Measurements from ENCODE around the gene MAP7D2. TPM values are rescaled to one million over a fixed set of nuclear protein-coding genes. Genes with fewer than 3 reads are reported as not detected.
A peak's percentile ranks its signal among the peaks of the same experiment; 100 is the strongest.

The MAP7D2 gene
- total and polyA plus RNA-seq, 5 donors from 2014 or later: 0.22 to 0.99 (median 0.30) TPM; not detected in 2

- Histone ChIP-seq H3K27ac (ENCODE audit: insufficient read depth, low read length, poor library complexity, severe bottlenecking) (no peak overlapping the region), H3K4me1 (ENCODE audit: control insufficient read depth, insufficient read depth, low read length, poor library complexity, severe bottlenecking) (peaks cover 4% of the 10 kb centered on the region), H3K36me3 (ENCODE audit: control insufficient read depth, insufficient read depth, low read length) (no peaks in the 10 kb centered on the region), H3K27me3 (ENCODE audit: control insufficient read depth, insufficient read depth, low read length) (peaks cover 6% of the 10 kb centered on the region), H3K9me3 (ENCODE audit: control insufficient read depth in 2 of 2, low read length in 2 of 2) (no peaks in the 10 kb centered on the region), H3K4me3 (ENCODE audit: low read depth, low read length) (no peak overlapping the region)
- Mint-ChIP-seq H3K4me1 (no peaks in the 10 kb centered on the region), H3K4me3 (no peak overlapping the region), H3K27me3 (peaks cover 8% of the 10 kb centered on the region), H3K36me3 (no peaks in the 10 kb centered on the region), H3K9me3 (no peaks in the 10 kb centered on the region), H3K27ac (no peak overlapping the region)
- DNase-seq (no peak), ATAC-seq (ENCODE audit: low read depth in 2 of 2) (no peak)
Measured at GRCh38 chrX:20112022-20112774, 4.5 kb downstream of the MAP7D2 start.

DNA sequence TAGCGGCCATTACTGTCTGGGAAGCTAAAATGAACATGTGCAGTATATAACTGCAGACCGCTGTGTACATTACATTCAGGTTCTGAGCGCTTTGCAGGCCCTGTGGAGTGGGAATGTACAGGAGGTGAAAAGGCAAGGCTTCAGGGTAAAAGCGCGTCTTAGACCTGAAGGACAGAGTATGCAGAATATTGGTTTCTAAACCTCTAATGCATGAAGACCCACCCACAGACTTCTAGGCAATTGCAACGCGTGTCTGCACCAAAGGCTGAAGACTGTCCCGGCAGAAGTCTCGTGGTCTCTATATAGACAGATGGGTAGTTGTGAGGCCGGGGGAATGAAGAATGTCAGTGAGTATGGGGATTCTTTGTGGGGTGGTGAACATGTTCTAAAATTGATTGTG is 5.4 kb downstream of the MAP7D2 start:
- Histone ChIP-seq H3K27me3 (ENCODE audit: control insufficient read depth, insufficient read depth, low read length) (peaks cover 6% of the 10 kb centered on the region), H3K4me3 (ENCODE audit: low read depth, low read length) (no peak overlapping the region), H3K27ac (ENCODE audit: insufficient read depth, low read length, poor library complexity, severe bottlenecking) (no peak overlapping the region), H3K9me3 (ENCODE audit: control insufficient read depth in 2 of 2, low read length in 2 of 2) (no peaks in the 10 kb centered on the region), H3K4me1 (ENCODE audit: control insufficient read depth, insufficient read depth, low read length, poor library complexity, severe bottlenecking) (peaks cover under 1% of the 10 kb centered on the region), H3K36me3 (ENCODE audit: control insufficient read depth, insufficient read depth, low read length) (no peaks in the 10 kb centered on the region)
- H3K4me3 Mint-ChIP-seq: no peak overlapping the region
- peaks cover 9% of the 10 kb centered on the region for H3K27me3 Mint-ChIP-seq
- DNase-seq (no peak), ATAC-seq (ENCODE audit: low read depth in 2 of 2) (no peak)
- H3K4me1 Mint-ChIP-seq: no peaks in the 10 kb centered on the region
- no peak overlapping the region for H3K27ac Mint-ChIP-seq
- H3K36me3 Mint-ChIP-seq: no peaks in the 10 kb centered on the region
- no peaks in the 10 kb centered on the region for H3K9me3 Mint-ChIP-seq

GRCh38 chrX:20101934-20102581 is 14.6 kb downstream of the MAP7D2 start:
- Histone ChIP-seq H3K4me3 (ENCODE audit: low read depth, low read length) (no peak overlapping the region), H3K27me3 (ENCODE audit: control insufficient read depth, insufficient read depth, low read length) (no peaks in the 10 kb centered on the region), H3K9me3 (ENCODE audit: control insufficient read depth in 2 of 2, low read length in 2 of 2) (no peaks in the 10 kb centered on the region), H3K4me1 (ENCODE audit: control insufficient read depth, insufficient read depth, low read length, poor library complexity, severe bottlenecking) (no peaks in the 10 kb centered on the region), H3K36me3 (ENCODE audit: control insufficient read depth, insufficient read depth, low read length) (no peaks in the 10 kb centered on the region), H3K27ac (ENCODE audit: insufficient read depth, low read length, poor library complexity, severe bottlenecking) (no peak overlapping the region)
- Mint-ChIP-seq H3K4me3 (no peak overlapping the region), H3K9me3 (no peaks in the 10 kb centered on the region), H3K27me3 (peaks cover 4% of the 10 kb centered on the region), H3K27ac (no peak overlapping the region), H3K36me3 (no peaks in the 10 kb centered on the region), H3K4me1 (no peaks in the 10 kb centered on the region)
- DNase-seq: no peak
- no peak for ATAC-seq (ENCODE audit: low read depth in 2 of 2)

DNA sequence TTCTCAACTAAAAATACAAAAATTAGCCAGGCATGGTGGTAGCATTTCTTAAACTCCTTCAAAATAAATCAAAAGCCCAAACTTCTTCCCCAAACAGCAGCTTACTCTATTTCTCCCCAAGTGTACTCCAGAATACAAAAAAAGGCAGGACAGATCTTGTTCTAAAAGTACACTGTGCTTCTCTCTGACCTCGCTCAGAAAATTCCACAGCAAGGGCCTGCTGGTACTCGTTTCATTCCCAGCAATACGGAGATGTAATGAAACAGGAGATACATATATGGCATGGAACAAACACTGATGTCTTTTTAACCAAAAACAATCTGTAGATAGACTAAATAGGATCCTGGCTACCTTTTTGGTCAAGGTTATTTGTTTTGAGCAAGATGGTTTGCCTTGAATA is 25.2 kb downstream of the MAP7D2 start:
- H3K9me3 ChIP-seq (ENCODE audit: control insufficient read depth in 2 of 2, low read length in 2 of 2): no peaks in the 10 kb centered on the region
- H3K27me3 Mint-ChIP-seq: peaks cover 15% of the 10 kb centered on the region
- no peak for DNase-seq
- no peaks in the 10 kb centered on the region for H3K4me1 ChIP-seq (ENCODE audit: control insufficient read depth, insufficient read depth, low read length, poor library complexity, severe bottlenecking)
- H3K4me1 Mint-ChIP-seq: no peaks in the 10 kb centered on the region
- no peak overlapping the region for H3K4me3 ChIP-seq (ENCODE audit: low read depth, low read length)
- H3K27me3 ChIP-seq (ENCODE audit: control insufficient read depth, insufficient read depth, low read length): no peaks in the 10 kb centered on the region
- no peak overlapping the region for H3K27ac ChIP-seq (ENCODE audit: insufficient read depth, low read length, poor library complexity, severe bottlenecking)
- no peak overlapping the region for H3K27ac Mint-ChIP-seq
- no peaks in the 10 kb centered on the region for H3K36me3 Mint-ChIP-seq
- ATAC-seq (ENCODE audit: low read depth in 2 of 2): no peak
- H3K36me3 ChIP-seq (ENCODE audit: control insufficient read depth, insufficient read depth, low read length): no peaks in the 10 kb centered on the region
- H3K4me3 Mint-ChIP-seq: no peak overlapping the region
- peaks cover 0 to 2% (median 0%) of the 10 kb centered on the region in 7 donors for H3K9me3 Mint-ChIP-seq

DNA sequence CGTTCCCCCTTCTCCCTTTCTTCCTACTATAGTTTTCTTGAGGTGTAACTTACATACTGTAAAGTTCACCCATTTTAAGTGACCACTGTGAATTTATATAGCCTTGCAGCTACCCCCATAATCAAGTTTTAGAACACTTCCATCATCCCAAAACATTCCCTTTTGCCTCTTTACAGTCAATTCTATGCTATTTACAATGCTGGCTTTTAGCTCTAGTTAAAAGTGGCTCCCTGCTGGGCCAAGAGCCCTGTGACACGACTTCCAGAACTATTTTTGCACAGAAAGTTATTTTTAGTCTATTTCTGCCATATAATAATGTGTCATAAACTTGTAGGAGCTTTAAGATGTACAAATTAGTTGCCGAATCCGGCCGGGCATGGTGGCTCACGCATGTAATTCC is 26.9 kb downstream of the MAP7D2 start:
- no peak for DNase-seq
- peaks cover 15% of the 10 kb centered on the region for H3K27me3 Mint-ChIP-seq
- no peaks in the 10 kb centered on the region for H3K36me3 ChIP-seq (ENCODE audit: control insufficient read depth, insufficient read depth, low read length)

GRCh38 chrX:20080277-20080676 is 36.4 kb downstream of the MAP7D2 start:
- H3K4me1 Mint-ChIP-seq: no peaks in the 10 kb centered on the region
- Histone ChIP-seq H3K27me3 (ENCODE audit: control insufficient read depth, insufficient read depth, low read length) (no peaks in the 10 kb centered on the region), H3K27ac (ENCODE audit: insufficient read depth, low read length, poor library complexity, severe bottlenecking) (no peak overlapping the region), H3K4me3 (ENCODE audit: low read depth, low read length) (no peak overlapping the region), H3K4me1 (ENCODE audit: control insufficient read depth, insufficient read depth, low read length, poor library complexity, severe bottlenecking) (no peaks in the 10 kb centered on the region), H3K9me3 (ENCODE audit: control insufficient read depth in 2 of 2, low read length in 2 of 2) (no peaks in the 10 kb centered on the region), H3K36me3 (ENCODE audit: control insufficient read depth, insufficient read depth, low read length) (no peaks in the 10 kb centered on the region)
- H3K9me3 Mint-ChIP-seq: no peaks in the 10 kb centered on the region
- no peak for ATAC-seq (ENCODE audit: low read depth in 2 of 2)
- H3K4me3 Mint-ChIP-seq: no peak overlapping the region
- DNase-seq: no peak
- H3K27ac Mint-ChIP-seq: no peak overlapping the region
- H3K27me3 Mint-ChIP-seq: peaks cover 4% of the 10 kb centered on the region
- no peaks in the 10 kb centered on the region for H3K36me3 Mint-ChIP-seq

More for the DNA sequence above, 26.9 kb downstream of the MAP7D2 start:
- H3K9me3 ChIP-seq (ENCODE audit: control insufficient read depth in 2 of 2, low read length in 2 of 2): no peaks in the 10 kb centered on the region
- H3K36me3 Mint-ChIP-seq: no peaks in the 10 kb centered on the region
- H3K4me1 Mint-ChIP-seq: no peaks in the 10 kb centered on the region
- H3K27ac ChIP-seq (ENCODE audit: insufficient read depth, low read length, poor library complexity, severe bottlenecking): no peak overlapping the region
- no peaks in the 10 kb centered on the region for H3K9me3 Mint-ChIP-seq
- no peak overlapping the region for H3K4me3 ChIP-seq (ENCODE audit: low read depth, low read length)
- no peaks in the 10 kb centered on the region for H3K27me3 ChIP-seq (ENCODE audit: control insufficient read depth, insufficient read depth, low read length)
- no peak overlapping the region for H3K4me3 Mint-ChIP-seq
- ATAC-seq (ENCODE audit: low read depth in 2 of 2): no peak
- peak overlapping the region in 1 of 3 donors; percentile 77 for H3K27ac Mint-ChIP-seq
- no peaks in the 10 kb centered on the region for H3K4me1 ChIP-seq (ENCODE audit: control insufficient read depth, insufficient read depth, low read length, poor library complexity, severe bottlenecking)

GRCh38 chrX:20071511-20072079 is 45.1 kb downstream of the MAP7D2 start:
- no peaks in the 10 kb centered on the region for H3K36me3 Mint-ChIP-seq

More at GRCh38 chrX:20071511-20072079, 45.1 kb downstream of the MAP7D2 start:
- ATAC-seq (ENCODE audit: low read depth in 2 of 2) (no peak), DNase-seq (no peak)
- no peaks in the 10 kb centered on the region for H3K4me1 Mint-ChIP-seq
- Histone ChIP-seq H3K36me3 (ENCODE audit: control insufficient read depth, insufficient read depth, low read length) (no peaks in the 10 kb centered on the region), H3K27me3 (ENCODE audit: control insufficient read depth, insufficient read depth, low read length) (no peaks in the 10 kb centered on the region), H3K9me3 (ENCODE audit: control insufficient read depth in 2 of 2, low read length in 2 of 2) (no peaks in the 10 kb centered on the region), H3K4me3 (ENCODE audit: low read depth, low read length) (no peak overlapping the region), H3K4me1 (ENCODE audit: control insufficient read depth, insufficient read depth, low read length, poor library complexity, severe bottlenecking) (no peaks in the 10 kb centered on the region), H3K27ac (ENCODE audit: insufficient read depth, low read length, poor library complexity, severe bottlenecking) (no peak overlapping the region)
- H3K27me3 Mint-ChIP-seq: peaks cover 7% of the 10 kb centered on the region
- no peak overlapping the region for H3K4me3 Mint-ChIP-seq
- H3K27ac Mint-ChIP-seq: no peak overlapping the region
- H3K9me3 Mint-ChIP-seq: no peaks in the 10 kb centered on the region

Data from CD4-positive, CD25-positive, alpha-beta regulatory T cell (primary cell).